ENCODE results near the gene MVD. TPM values are rescaled to one million over a fixed set of nuclear protein-coding genes. Genes with fewer than 3 reads are reported as not detected.

The MVD gene
- polyA plus RNA-seq, 1 donor (not counting 4 experiments of a cell fraction or from before 2014, with no cell fraction given) = 59.6 TPM

DNA sequence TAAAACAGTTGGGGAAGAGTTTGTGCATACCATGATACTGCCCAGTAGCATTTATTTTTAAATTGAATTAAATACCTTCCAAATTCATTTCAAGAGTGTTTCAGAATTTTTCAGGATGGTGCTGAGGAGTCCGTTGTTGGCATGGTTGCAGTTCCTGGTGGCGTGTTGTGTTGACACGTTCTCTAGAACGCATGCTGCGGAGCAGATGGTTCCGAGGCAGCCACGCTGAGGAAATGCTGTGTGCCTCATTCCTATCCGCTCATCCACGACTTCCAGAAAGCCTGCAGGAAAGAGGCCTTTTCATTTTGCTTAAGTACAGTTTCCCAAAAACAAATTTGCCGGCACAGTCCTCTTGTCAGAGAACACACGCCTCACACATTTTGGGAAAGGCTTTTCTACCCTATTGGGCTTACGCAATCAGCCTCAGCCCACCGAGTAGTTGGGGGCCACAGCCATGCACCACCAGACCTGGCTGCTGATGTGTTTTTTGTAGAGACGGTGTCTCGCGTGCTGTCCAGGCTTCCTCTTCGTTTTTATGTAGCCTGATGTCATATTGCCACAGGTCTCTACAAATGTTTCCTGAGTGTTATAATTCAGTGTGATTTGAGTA, 56.6 kb downstream of the MVD start:
- Histone ChIP-seq H3K4me1 (ENCODE audit: control insufficient read depth, extremely low read depth, insufficient read depth, low read length) (peaks cover 6% of the 10 kb centered on the region), H4K20me1 (ENCODE audit: control insufficient read depth, extremely low read depth, insufficient read depth, low read length) (peaks cover 6% of the 10 kb centered on the region), H2AFZ (ENCODE audit: control insufficient read depth, low read length) (no peak overlapping the region), H3K9me1 (ENCODE audit: control insufficient read depth, extremely low read depth, insufficient read depth, low read length) (no peaks in the 10 kb centered on the region), H3K4me3 (ENCODE audit: control insufficient read depth in 2 of 3, extremely low read depth in 1 of 3, insufficient read depth in 2 of 3, low read depth in 1 of 3, low read length in 3 of 3) (no peak overlapping the region), H3K4me2 (ENCODE audit: control insufficient read depth, extremely low read depth, insufficient read depth, low read depth, low read length) (no peak overlapping the region), H3K36me3 (ENCODE audit: control insufficient read depth in 2 of 2, extremely low read depth in 1 of 2, insufficient read depth in 2 of 2, low read length in 2 of 2) (peaks cover 19 to 33% of the 10 kb centered on the region in 2 experiments), H3K9me3 (ENCODE audit: control insufficient read depth, low read depth, low read length) (no peaks in the 10 kb centered on the region), H3K79me2 (ENCODE audit: control insufficient read depth, insufficient read depth, low read length) (no peaks in the 10 kb centered on the region), H3K27ac (ENCODE audit: control insufficient read depth, insufficient read depth, low read length) (no peak overlapping the region), H3K27me3 (ENCODE audit: control insufficient read depth, extremely low read depth, insufficient read depth, low read length) (no peaks in the 10 kb centered on the region), H3K9ac (ENCODE audit: control insufficient read depth, extremely low read depth, insufficient read depth, low read length) (no peak overlapping the region)
- dilution Hi-C loops (cut with MboI; ENCODE audit: extremely low pct_ligation_motif_present, low sequenced_read_pairs) = no loop called here
- TF ChIP-seq, protein P1, sequence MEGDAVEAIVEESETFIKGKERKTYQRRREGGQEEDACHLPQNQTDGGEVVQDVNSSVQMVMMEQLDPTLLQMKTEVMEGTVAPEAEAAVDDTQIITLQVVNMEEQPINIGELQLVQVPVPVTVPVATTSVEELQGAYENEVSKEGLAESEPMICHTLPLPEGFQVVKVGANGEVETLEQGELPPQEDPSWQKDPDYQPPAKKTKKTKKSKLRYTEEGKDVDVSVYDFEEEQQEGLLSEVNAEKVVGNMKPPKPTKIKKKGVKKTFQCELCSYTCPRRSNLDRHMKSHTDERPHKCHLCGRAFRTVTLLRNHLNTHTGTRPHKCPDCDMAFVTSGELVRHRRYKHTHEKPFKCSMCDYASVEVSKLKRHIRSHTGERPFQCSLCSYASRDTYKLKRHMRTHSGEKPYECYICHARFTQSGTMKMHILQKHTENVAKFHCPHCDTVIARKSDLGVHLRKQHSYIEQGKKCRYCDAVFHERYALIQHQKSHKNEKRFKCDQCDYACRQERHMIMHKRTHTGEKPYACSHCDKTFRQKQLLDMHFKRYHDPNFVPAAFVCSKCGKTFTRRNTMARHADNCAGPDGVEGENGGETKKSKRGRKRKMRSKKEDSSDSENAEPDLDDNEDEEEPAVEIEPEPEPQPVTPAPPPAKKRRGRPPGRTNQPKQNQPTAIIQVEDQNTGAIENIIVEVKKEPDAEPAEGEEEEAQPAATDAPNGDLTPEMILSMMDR (optimal IDR thresholded peaks at IDR 0.05 in 1 of 3, IDR thresholded peaks at IDR 0.05 in 1 of 3, conservative IDR thresholded peaks at IDR 0.05 in 1 of 3; ENCODE audit: extremely low read depth in 1 of 3, insufficient read depth in 2 of 3, low read length in 3 of 3) = no peak
- no peak for TF ChIP-seq EZH2 (IDR thresholded peaks at IDR 0.05; ENCODE audit: low read length)
- FAIRE-seq = no peak
- DNase-seq (ENCODE audit: low read depth, low spot score) = no peak

DNA sequence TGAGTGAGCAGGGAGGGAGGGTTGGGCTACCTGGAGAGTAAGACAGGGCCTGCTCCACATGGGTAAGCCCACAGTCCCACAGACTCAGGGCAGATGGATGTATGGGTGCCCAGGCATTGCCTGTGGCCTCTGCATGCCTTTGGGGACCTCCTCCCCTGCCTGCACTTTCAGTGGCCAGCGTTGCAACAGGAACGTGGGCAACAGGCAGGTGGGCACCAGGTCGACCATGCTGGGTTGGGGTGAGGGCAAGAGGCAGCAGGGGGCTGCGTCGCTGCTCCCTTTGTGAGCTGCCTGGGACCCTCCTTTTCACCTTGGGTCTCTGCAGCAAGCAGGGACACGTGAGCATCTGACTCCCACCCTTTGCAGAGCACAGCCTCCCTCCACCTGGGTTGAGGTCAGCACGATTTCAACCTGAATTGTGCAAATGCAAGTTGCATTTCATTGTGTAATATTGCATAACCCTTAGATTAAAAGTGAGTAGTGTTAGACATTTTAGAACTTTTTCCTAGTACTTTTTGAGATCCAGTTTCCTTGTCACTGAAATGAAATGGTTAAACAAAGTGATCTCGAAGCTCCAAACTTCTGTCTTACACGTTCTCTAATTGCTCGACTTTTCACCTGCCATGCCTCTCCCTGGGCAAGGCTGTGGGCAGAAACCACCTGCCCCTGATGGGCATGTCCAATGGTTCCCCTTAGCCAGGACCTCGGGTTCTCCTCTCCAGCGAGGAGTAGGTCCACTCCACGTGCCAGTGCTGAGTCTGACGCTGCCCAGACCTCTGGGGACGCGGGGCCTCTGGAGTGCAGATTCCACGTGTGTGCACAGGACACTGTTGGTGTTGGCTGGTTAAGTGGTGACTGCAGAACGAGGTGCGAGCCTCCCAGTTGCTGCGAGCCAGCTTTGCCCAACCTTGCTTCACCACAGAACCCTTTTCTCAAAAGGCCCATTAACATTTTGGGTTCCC, 57.4 kb downstream of the MVD start:
- Histone ChIP-seq H3K27ac (ENCODE audit: control insufficient read depth, insufficient read depth, low read length) (no peak overlapping the region), H3K9me3 (ENCODE audit: control insufficient read depth, low read depth, low read length) (no peaks in the 10 kb centered on the region), H2AFZ (ENCODE audit: control insufficient read depth, low read length) (no peak overlapping the region), H3K9ac (ENCODE audit: control insufficient read depth, extremely low read depth, insufficient read depth, low read length) (no peak overlapping the region), H3K4me3 (ENCODE audit: control insufficient read depth in 2 of 3, extremely low read depth in 1 of 3, insufficient read depth in 2 of 3, low read depth in 1 of 3, low read length in 3 of 3) (no peak overlapping the region), H3K36me3 (ENCODE audit: control insufficient read depth in 2 of 2, extremely low read depth in 1 of 2, insufficient read depth in 2 of 2, low read length in 2 of 2) (peaks cover 14 to 40% of the 10 kb centered on the region in 2 experiments), H3K4me1 (ENCODE audit: control insufficient read depth, extremely low read depth, insufficient read depth, low read length) (peaks cover 6% of the 10 kb centered on the region), H3K4me2 (ENCODE audit: control insufficient read depth, extremely low read depth, insufficient read depth, low read depth, low read length) (no peak overlapping the region), H3K79me2 (ENCODE audit: control insufficient read depth, insufficient read depth, low read length) (no peaks in the 10 kb centered on the region), H3K9me1 (ENCODE audit: control insufficient read depth, extremely low read depth, insufficient read depth, low read length) (no peaks in the 10 kb centered on the region), H3K27me3 (ENCODE audit: control insufficient read depth, extremely low read depth, insufficient read depth, low read length) (no peaks in the 10 kb centered on the region), H4K20me1 (ENCODE audit: control insufficient read depth, extremely low read depth, insufficient read depth, low read length) (peaks cover 6% of the 10 kb centered on the region)
- dilution Hi-C loops (cut with MboI; ENCODE audit: extremely low pct_ligation_motif_present, low sequenced_read_pairs) = no loop called here
- TF ChIP-seq, protein P1 (optimal IDR thresholded peaks at IDR 0.05 in 1 of 3, IDR thresholded peaks at IDR 0.05 in 1 of 3, conservative IDR thresholded peaks at IDR 0.05 in 1 of 3; ENCODE audit: extremely low read depth in 1 of 3, insufficient read depth in 2 of 3, low read length in 3 of 3) = no peak
- TF ChIP-seq EZH2 (IDR thresholded peaks at IDR 0.05; ENCODE audit: low read length) = no peak
- no peak for FAIRE-seq
- no peak for DNase-seq (ENCODE audit: low read depth, low spot score)
